Measurements from ENCODE around the gene RBMS3. TPM values are rescaled to one million over a fixed set of nuclear protein-coding genes. Genes with fewer than 3 reads are reported as not detected.

The RBMS3 gene
- total RNA-seq, 1 donor from 2014 or later: 3.4 TPM

DNA sequence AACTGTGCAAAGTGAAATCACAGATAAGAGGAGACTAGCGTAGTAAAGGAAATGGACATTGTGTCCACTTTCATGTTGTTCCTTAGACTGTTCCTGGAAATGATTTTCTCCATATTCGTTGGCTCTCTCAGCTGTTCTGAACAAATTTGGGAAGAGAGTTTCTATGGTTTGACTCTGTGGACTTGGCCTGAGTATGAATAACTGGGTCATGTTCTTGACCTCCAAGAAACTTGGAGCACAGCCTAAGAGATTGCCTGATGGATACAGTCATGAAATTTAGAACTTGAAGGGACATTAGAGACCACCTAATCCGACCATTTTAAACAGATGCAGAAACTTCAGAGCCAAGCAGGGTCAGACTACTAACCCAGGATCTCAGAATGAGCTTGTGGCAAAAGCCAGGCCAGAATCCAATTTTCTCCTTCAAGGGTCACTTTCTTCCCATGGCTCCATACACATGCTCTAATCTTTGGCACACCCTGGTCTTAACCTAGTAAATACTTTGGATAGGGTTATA lies 430.4 kb downstream of the RBMS3 start:
- FAIRE-seq: no peak
- TF ChIP-seq, protein P1, sequence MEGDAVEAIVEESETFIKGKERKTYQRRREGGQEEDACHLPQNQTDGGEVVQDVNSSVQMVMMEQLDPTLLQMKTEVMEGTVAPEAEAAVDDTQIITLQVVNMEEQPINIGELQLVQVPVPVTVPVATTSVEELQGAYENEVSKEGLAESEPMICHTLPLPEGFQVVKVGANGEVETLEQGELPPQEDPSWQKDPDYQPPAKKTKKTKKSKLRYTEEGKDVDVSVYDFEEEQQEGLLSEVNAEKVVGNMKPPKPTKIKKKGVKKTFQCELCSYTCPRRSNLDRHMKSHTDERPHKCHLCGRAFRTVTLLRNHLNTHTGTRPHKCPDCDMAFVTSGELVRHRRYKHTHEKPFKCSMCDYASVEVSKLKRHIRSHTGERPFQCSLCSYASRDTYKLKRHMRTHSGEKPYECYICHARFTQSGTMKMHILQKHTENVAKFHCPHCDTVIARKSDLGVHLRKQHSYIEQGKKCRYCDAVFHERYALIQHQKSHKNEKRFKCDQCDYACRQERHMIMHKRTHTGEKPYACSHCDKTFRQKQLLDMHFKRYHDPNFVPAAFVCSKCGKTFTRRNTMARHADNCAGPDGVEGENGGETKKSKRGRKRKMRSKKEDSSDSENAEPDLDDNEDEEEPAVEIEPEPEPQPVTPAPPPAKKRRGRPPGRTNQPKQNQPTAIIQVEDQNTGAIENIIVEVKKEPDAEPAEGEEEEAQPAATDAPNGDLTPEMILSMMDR (IDR thresholded peaks at IDR 0.05; ENCODE audit: insufficient read depth, low read length, severe bottlenecking): no peak
- no peaks in the 10 kb centered on the region for H3K27me3 ChIP-seq (ENCODE audit: control insufficient read depth, insufficient read depth, low read length)

DNA sequence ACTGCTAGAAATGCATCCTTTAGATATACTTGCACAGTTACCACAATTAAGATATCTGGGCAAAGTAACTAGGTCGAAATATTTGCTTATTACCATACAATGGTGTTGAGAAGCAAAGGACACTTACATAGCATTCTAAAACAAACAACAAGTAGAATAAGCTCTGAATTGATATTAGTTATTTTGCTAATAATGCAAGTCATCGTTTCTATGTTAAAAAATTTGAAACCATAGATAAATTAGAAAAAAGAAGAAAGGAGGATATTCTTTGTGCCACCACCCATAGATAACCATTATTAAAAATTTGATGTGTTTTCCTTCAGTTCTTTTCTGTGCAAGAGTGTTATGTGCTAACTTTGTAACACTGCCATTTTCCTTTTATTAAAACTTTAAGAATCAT lies 435.3 kb downstream of the RBMS3 start:
- no peaks in the 10 kb centered on the region for H3K36me3 ChIP-seq (ENCODE audit: control insufficient read depth, insufficient read depth, low read length)
- no peak overlapping the region for H3K4me3 ChIP-seq (ENCODE audit: low read depth, low read length)
- FAIRE-seq: no peak
- no peak for DNase-seq (ENCODE audit: low read depth)
- TF ChIP-seq, protein P1 (IDR thresholded peaks at IDR 0.05; ENCODE audit: insufficient read depth, low read length, severe bottlenecking): no peak
- H3K27me3 ChIP-seq (ENCODE audit: control insufficient read depth, insufficient read depth, low read length): no peaks in the 10 kb centered on the region

More for the DNA sequence above, 430.4 kb downstream of the RBMS3 start:
- no peak for DNase-seq (ENCODE audit: low read depth)
- H3K4me3 ChIP-seq (ENCODE audit: low read depth, low read length): no peak overlapping the region
- H3K36me3 ChIP-seq (ENCODE audit: control insufficient read depth, insufficient read depth, low read length): no peaks in the 10 kb centered on the region

DNA sequence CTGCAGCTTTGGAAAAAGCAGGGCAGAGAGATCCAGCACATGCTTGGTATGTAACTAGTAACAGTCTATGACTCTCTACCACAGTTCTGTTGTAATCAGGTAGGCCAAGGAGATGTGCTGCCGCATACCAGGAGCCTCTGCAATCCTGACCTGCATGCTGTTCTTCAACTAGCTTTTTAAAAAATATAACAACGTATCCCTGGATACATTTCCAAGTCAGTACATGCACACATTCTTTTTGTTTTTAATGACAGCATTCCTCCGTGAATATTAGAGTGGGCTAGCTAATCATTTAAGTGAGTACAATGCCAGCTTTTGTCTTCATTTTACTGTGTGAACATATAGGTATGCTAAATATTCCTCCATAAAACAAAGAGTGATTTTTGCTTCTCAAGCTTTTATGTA lies 437.8 kb downstream of the RBMS3 start:
- H3K27me3 ChIP-seq (ENCODE audit: control insufficient read depth, insufficient read depth, low read length): no peaks in the 10 kb centered on the region
- H3K4me3 ChIP-seq (ENCODE audit: low read depth, low read length): no peak overlapping the region
- DNase-seq (ENCODE audit: low read depth) (peak; percentile 78), FAIRE-seq (peak; percentile 76)
- TF ChIP-seq, protein P1 (IDR thresholded peaks at IDR 0.05; ENCODE audit: insufficient read depth, low read length, severe bottlenecking): no peak
- H3K36me3 ChIP-seq (ENCODE audit: control insufficient read depth, insufficient read depth, low read length): no peaks in the 10 kb centered on the region

DNA sequence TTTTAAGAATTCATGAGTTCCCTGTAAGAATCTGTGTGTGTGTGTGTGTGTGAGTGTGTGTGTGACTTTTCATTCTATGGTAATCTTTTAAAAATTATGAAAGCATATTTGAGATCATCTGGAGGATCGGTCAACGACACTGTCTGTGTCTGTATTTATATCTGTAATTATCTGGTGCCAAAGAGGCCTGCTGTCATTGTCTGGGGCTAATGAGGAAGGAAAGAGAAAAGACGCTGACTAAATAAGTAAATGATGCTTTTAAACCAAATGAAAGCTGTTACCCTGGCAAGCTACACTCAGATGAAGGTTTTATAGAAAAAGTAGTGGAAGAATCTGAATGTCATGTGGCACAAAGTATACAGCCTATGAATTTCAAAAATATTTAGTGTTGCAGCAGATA lies 439.8 kb downstream of the RBMS3 start:
- Histone ChIP-seq H3K4me3 (ENCODE audit: low read depth, low read length) (no peak overlapping the region), H3K27me3 (ENCODE audit: control insufficient read depth, insufficient read depth, low read length) (no peaks in the 10 kb centered on the region), H3K36me3 (ENCODE audit: control insufficient read depth, insufficient read depth, low read length) (no peaks in the 10 kb centered on the region)
- no peak for FAIRE-seq
- TF ChIP-seq, protein P1 (IDR thresholded peaks at IDR 0.05; ENCODE audit: insufficient read depth, low read length, severe bottlenecking): no peak
- no peak for DNase-seq (ENCODE audit: low read depth)

DNA sequence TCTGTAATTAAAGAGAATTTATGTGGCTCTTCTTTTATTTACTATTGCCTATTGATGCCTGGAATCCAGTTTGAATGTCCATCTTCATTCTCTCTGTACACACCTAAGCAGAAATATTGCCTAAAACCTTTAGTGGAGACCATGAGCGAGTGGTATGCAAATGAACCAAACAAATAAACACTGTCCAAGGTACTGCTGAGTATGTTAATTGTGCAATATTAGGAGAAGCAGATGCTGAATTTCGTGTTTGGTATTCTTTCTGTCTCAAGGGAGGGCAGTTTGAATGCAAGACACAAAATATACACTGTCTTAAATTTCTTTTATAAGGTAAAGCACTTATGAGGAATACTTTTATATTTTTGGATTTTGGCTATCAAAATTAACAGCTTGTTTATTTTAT lies 440.9 kb downstream of the RBMS3 start:
- no peak for FAIRE-seq

More for the DNA sequence above, 440.9 kb downstream of the RBMS3 start:
- Histone ChIP-seq H3K27me3 (ENCODE audit: control insufficient read depth, insufficient read depth, low read length) (no peaks in the 10 kb centered on the region), H3K36me3 (ENCODE audit: control insufficient read depth, insufficient read depth, low read length) (no peaks in the 10 kb centered on the region), H3K4me3 (ENCODE audit: low read depth, low read length) (no peak overlapping the region)
- TF ChIP-seq, protein P1 (IDR thresholded peaks at IDR 0.05; ENCODE audit: insufficient read depth, low read length, severe bottlenecking): no peak
- peak; percentile 18 for DNase-seq (ENCODE audit: low read depth)

Measured in bronchial epithelial cell (primary cell).